Measurements from ENCODE around the gene GLYR1.

Gene GLYR1

DNA sequence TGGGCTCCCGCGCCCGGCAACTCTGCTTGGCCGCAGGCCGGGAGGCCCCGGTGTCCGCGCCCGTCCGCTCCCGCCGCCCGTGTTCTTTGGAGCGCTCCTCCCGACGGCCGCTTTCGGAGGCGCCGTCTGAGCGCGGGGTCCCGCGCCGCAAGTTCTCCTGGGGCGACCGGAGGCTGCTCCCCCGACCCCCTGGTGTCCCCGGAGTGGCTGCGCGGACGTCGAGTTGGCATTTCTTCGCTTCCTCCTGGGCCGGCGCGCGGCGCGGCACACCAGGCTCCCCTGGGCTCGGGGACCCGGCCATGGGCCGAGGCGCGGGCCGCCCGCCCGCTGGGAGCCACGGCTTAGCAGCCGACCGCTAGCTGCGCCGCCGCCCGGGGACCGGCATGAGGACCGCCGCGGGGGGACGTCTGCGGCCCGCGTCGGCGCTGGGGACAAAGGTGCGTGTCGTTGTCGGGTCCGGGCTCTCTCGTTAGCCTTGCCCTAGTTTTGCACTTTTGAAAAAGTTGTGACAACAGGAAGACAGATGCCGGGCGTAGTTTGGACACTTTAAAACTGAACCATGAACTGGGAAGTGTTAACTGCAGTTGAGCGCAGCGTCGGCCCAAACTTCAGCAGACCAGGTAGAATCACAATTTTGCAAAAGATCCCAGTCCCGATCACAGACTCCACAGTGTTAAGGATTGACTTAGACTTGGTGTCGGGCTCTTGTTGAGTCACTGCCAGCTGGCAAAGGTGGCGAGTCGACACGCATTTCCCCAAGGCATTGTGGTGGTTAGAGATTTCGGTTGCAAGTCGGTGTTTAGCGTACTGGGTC, 893 bp upstream of the GLYR1 start:
- DNase-seq (ENCODE audit: low spot score): peak; percentile 42

DNA sequence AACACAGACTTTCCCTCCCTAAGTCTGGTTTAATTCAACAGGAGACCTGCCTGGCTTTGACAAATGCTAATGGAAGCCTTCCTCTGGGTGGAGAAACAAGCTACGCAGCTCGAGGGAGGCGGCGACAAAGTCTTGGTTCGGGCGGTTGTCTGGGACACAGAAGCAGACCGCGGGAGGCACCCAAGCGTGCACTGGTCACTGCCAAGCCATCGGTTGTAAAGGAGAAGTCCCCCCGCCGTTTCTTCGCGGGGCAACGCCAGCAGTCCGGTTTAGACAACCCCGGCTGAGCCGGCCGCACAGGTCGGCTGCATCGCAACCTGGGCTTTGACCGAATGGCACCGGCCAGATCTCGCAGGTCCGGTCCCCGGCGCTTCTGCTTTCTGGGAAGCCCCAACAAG, 586 bp downstream of the GLYR1 start:
- peak; percentile 33 for DNase-seq (ENCODE audit: low spot score)

- no peak for DNase-seq (ENCODE audit: low spot score)
These were observed 6.1 kb downstream of the GLYR1 start for GRCh38 chr16:4840984-4841383.

DNA sequence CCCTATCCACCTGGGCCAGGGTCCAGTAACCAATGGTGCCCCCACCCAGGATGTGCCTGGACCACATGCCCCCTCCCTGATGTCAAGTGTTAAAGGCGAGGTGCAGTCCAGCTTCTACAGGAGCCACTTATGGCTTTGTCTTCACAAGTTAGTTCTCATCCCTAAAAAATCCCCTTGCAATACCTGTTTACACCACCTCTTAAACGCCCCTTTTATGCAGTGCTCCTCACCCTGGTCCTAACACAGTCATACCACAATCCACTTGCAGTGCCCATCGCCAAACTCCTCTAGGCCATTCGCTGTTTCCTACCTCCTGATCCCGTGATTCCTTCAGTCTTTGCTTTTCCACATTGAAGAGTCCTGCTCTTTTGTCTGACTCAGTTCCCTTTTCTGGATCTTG, 7.1 kb downstream of the GLYR1 start:
- no peak for DNase-seq (ENCODE audit: low spot score)

- no peak for DNase-seq (ENCODE audit: low spot score)
These were observed 9.2 kb downstream of the GLYR1 start for GRCh38 chr16:4837733-4838501.

DNA sequence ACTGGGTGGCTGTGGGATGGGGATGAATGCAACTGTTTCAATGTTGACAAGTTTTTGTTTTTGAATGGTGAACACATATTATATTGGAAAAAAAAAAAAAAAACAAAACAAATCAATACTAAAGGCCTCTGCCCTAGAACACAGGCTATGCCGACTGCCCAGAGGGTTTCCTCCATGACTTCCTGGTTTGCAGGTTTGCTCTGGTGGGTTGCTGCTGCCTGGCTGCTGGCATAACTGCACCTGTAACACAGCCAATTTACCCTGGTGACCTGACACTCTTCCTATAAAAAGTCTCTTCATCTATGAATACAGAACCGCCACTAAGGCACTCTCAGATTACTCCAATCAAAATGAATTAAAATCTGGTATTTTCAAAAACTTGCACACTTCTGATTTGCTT, 10.4 kb downstream of the GLYR1 start:
- DNase-seq (ENCODE audit: low spot score): no peak

GRCh38 chr16:4833584-4833983, 13.5 kb downstream of the GLYR1 start:
- DNase-seq (ENCODE audit: low spot score): peak; percentile 19

DNA sequence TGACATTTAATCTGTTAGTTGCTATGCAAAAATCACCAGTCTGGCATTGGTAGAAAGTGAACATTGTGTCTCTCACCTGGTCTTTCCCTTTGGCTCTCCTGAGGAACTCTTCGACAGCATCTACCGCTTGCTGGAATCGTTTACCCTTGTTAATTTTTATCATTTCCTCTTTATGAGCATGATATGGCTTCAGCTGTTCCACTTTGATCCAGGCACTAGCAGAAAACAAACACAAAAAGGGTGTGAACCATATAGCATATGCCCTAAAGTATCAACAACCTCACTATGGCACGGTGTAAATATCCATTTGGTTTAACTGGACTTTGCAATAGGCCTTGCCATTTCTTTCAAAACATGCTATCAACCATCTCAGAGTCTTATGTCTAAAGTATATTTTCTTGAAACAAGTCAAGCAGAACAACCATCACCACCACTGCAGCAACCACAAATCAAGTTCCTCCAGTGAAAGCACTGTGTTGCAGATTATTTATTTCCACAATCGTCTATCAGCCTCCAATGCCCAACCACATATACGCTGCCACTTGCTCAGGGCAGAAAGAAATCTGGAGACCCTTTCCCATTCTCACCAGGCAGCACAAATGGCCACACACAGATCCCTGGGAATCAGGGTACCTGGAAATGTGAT, 14.3 kb downstream of the GLYR1 start:
- DNase-seq (ENCODE audit: low spot score): no peak

DNA sequence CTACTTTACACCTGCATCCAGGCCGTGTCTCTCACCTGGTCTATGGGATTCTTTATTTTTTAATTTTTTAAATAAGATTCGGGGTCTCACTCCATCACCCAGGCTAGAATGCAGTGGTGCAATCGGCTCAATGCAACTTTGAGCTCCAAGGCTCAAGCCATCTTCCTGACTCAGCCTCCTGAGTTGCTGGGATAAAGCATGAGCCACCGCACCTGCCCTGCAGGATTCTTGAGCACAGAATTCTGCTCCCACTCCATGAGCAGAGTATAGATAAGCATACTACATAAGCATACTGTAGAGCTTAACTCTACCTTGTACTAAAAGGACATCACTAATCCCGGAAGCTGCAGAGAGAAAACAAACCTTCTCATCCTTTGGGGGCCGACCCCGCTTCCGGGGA, 15.5 kb downstream of the GLYR1 start:
- DNase-seq (ENCODE audit: low spot score): no peak

GRCh38 chr16:4830408-4830807, 16.7 kb downstream of the GLYR1 start:
- DNase-seq (ENCODE audit: low spot score): no peak

DNA sequence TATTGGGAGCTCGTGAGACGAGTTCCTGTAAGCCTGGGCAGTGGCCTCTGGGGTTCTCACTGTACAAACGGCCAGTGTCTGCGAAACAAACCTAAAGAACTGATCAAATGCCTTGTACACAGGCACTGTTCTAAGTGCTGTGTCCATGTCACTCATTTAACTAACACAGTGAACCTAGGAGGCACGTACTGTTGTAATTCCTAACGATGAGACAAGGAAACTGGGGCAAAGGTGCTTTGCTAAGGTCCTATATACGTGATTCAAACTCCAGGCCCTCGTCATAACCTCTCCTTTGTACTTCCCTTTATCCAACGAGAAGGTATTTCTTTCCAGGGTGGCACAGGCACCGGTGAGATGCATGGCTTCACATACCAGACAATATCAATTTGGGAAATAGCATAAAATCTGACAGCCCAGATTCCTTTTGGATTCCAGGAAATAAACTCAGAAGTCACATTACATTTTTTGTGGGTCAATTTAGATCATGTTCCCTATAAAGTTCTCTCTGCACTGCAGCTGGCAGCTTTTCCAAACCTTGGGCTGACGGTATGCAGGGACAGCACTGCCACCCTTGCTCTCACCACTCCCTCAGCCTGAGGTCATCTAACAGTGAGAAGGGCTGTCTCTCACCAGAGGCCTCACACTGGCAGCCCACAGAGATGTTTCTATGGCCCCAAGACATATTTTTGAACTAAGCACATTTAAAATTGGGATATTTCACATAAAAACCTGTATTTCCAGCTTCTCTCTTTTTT, 18.3 kb downstream of the GLYR1 start:
- no peak for DNase-seq (ENCODE audit: low spot score)

DNA sequence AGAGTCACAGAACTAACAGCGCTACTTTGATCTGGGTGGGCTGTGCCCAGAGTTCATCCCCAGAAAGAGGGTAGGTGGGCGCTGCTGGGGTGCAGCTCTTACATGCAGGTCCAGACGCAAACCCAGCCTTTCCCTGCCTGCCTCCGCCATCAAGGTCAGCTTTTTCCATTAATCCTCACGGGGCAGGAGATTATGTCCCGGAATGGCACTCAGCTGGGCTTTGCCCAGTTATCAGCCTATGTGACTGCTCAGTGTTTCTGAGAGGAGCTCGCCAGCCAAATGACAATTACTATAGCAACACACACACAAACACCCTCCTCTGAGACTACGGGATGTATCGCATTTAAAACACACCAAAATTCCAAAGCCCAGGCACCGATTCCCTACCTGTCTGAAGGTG, 20.1 kb downstream of the GLYR1 start:
- DNase-seq (ENCODE audit: low spot score): no peak

DNA sequence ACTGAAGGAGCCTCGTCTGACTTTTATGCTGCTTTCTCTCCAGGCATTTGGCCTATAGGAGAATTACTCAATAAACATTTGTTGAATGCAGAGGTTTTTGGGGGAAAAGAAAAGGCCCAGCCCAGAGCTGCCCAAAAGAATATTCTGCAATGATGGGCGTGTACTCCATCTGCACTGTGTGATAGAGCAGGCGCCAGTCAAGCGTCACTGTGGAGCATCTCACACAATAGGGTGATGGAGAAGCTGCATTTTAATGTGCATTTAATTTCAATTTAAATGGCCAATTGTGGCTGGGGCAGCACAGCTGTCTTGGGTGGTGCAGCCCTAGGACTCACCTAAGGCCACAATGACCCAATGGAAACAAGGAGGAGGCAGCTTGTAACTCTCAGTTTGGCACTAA, 20.6 kb downstream of the GLYR1 start:
- no peak for DNase-seq (ENCODE audit: low spot score)

DNA sequence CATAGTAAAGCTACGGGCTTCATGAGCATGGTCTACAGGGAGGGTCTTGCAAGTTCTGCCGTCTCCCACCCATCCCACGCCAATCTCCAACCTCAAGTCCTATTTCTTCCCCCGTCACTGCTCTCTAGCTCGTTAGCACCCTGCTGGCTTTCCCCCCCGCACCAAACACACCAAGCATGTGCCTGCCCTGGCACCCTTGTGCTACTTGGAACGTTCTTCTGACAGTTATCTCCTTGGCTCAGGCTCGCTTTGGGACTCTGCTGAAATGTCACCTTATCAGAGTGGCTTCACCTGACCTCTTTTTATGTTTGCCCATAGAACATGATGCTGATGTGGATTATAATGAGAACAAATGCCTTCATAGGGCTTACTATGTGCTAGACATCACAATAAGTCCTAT, 21.9 kb downstream of the GLYR1 start:
- no peak for DNase-seq (ENCODE audit: low spot score)

DNA sequence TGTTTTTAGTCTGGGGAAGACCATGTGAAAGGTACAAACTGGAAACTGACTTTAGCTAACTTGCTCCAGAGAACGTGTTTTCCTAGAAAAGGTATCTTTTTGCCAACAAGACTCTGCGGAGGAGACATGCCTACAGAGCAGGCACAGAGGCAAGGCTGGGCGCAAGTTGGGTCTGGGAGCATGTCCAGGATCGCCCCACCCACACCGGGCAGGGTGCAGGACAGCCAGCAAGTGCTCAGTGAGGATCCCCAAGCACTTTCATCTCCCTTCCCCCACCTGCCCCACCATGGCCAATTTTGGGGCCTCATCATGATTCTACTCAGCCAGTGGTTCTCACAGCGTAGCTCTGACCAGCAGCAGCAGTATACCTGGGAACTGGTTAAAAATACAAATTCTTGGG, 26.4 kb downstream of the GLYR1 start:
- DNase-seq (ENCODE audit: low spot score): no peak

- DNase-seq (ENCODE audit: low spot score): no peak
These were observed 32.4 kb downstream of the GLYR1 start for GRCh38 chr16:4814542-4815173.

- no peak for DNase-seq (ENCODE audit: low spot score)
These were observed 33.0 kb downstream of the GLYR1 start for GRCh38 chr16:4814046-4814445.

DNA sequence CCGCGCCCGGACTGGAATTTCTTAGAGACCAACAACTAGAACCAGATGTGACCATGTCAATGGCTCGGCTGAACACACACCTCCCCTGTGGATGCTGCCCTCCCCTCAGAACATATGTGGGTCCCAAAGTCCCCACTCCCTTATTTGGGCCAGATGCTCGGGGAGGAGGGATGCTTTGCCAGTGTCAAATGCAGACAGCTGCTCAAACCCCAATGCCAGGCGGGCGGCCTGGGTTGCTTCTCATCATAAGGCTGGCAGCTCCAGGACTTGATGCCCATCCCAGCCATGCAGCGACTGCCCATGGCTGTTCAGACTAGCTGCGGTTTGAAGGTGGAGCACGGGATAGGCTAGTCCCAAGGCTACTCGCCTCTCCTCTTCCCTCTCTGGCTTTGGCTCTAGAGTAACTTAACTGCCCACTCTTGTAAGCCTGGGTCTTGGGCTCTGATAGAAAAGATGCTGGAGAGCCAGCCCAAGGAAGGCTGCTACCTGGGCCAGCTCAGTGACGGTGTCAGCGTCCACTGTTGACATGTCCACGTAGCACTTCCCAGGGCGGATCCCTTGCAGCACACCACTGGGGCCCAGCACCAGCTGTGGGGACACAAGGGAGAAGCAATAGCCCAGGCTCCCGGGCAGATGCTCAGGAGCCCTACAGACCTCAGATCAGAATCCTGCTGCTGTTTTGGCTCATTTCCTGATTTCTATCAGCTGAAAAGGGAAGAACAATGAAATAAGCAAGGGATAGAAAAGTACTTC, 33.7 kb downstream of the GLYR1 start:
- no peak for DNase-seq (ENCODE audit: low spot score)

DNA sequence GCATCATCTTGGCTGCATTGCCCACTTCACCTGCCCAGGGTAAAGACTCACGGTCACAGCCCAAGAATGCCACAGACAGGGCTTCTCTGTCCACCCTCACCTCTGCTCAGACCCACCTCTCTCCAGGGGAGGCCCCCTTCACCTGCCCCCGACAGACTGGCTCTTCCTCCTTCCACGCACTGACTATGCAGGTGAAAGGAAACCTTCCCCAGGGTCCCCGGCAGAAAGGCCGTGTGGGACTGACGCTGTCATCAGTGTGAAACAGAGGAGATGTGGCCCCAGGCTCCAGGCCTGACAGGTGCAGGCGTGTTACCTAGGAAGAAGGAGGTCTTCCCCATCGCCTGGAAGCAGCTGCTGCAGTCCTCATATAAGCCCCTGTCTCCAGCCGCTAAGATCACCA, 35.3 kb downstream of the GLYR1 start:
- no peak for DNase-seq (ENCODE audit: low spot score)

DNA sequence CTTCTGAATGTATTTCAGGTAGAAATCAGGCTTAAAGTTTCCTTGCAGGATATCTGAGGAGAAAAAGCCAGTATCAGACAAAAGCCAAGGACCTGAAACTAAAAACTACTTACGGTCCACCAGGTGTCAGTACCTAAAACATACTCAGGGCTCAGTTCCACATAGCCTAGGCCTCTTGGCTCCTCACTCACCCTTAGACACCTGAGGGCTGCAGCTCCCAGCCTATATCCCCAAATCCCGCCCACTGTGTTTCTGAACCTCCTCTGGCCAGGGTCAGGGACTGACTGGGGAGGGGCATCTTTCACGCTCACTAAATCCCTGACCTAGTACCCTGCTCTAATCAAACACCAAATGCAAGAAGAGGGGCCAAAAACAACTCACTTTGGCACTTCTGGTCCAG, 35.8 kb downstream of the GLYR1 start:
- DNase-seq (ENCODE audit: low spot score): no peak

DNA sequence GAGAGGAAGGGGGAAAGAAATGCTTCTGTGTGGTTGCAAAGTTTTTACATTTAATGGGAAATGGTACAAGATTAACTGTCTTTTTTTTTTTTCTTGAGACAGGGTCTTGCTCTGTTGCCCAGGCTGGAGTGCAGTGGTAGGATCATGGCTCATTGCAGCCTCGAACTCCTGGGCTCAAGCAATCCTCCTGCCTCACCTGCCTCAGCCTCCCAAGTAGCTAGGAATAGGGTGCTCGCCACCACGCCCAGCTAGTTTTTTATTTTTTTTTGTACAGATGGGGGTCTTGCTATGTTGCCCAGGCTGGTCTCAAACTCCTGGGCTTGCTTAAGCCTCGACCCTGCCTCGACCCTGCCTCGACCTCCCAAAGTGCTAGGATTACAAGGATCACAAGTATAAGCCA, 40.8 kb downstream of the GLYR1 start:
- DNase-seq (ENCODE audit: low spot score): no peak

Measured in activated CD4-positive, alpha-beta T cell treated with anti-CD3 and anti-CD28 coated beads, Interleukin-2, Interleukin-4, amounts not matched to agents 100 ng/mL and 50 ng/mL, durations not matched to agents 16 hours and 8 hours (primary cell).